OCI-LY3 (cell line): ENCODE results near the gene TUBA1C.

ENCODE experiments used
- H2AFZ ChIP-seq: fragments of 200-600, 300-600 bp; shearing (Covaris generic); 2 replicates; pipeline ENCODE4 v1.6.0; 2014; ENCODE audit warnings: antibody characterized with exemption, low read depth, low read length
- H3K27ac ChIP-seq: fragments of 200-600, 300-600 bp; sonication (generic); 2 replicates; pipeline ENCODE4 v1.5.1; 2014; ENCODE audit warnings: mild to moderate bottlenecking, low read length, moderate library complexity, mixed read lengths
- H3K27me3 ChIP-seq: fragments of 200-600, 300-600 bp; sonication (generic); 2 replicates; pipeline ENCODE4 v1.6.1; 2014; ENCODE audit warnings: low read depth, low read length, mixed read lengths
- H3K36me3 ChIP-seq: fragments of 200-600, 300-600 bp; sonication (generic); replicated peaks from 2 replicates; pipeline ENCODE3; 2014; ENCODE audit warnings: low read depth, low read length, mixed read lengths
- H3K4me1 ChIP-seq: fragments of 300-600, 200-600 bp; sonication (generic); 2 replicates; pipeline ENCODE4 v1.6.1; 2014; ENCODE audit warnings: low read length, mixed read lengths
- H3K4me2 ChIP-seq: fragments of 200-600, 300-600 bp; sonication (generic); 2 replicates; pipeline ENCODE4 v1.6.1; 2014; ENCODE audit warnings: low read length, mixed read lengths
- H3K4me3 ChIP-seq: fragments of 300-600, 200-600 bp; sonication (generic); 2 replicates; pipeline ENCODE4 v1.5.1; 2014; ENCODE audit warnings: antibody characterized with exemption, mild to moderate bottlenecking, low read length, moderate library complexity
- H3K79me2 ChIP-seq: fragments of 300-600, 200-600 bp; shearing (Covaris generic); 2 replicates; pipeline ENCODE4 v1.6.1; 2014; ENCODE audit warnings: mild to moderate bottlenecking, low read length, mixed read lengths
- H3K9ac ChIP-seq: fragments of 300-600, 200-600 bp; shearing (Covaris generic); 2 replicates; pipeline ENCODE4 v1.6.0; 2014; ENCODE audit warnings: mild to moderate bottlenecking, low read length, moderate library complexity
- H3K9me3 ChIP-seq: fragments of 200-600, 300-600 bp; shearing (Covaris generic); 2 replicates; pipeline ENCODE4 v1.6.1; 2014; ENCODE audit warnings: low read length, mixed read lengths; ENCODE audit not compliant: insufficient read depth
- H4K20me1 ChIP-seq: fragments of 200-600, 300-600 bp; sonication (generic); 2 replicates; pipeline ENCODE4 v1.6.1; 2016; ENCODE audit warnings: low read length, mixed read lengths; ENCODE audit not compliant: insufficient read depth
- CTCF ChIP-seq: fragments of 200-600, 300-600 bp; sonication (generic); IDR thresholded peaks from 2 replicates; pipeline ENCODE4 v1.5.1; 2014; ENCODE audit warnings: antibody characterized with exemption, low read length, low read depth
- EZH2phosphoT487 ChIP-seq: fragments of 200-600 bp; shearing (Covaris generic); IDR thresholded peaks from 2 replicates; pipeline ENCODE4 v1.6.1; 2018; ENCODE audit warnings: antibody characterized with exemption, mixed run types, low read depth

Gene TUBA1C

GRCh38 chr12:49272790-49273725, 8.2 kb downstream of the TUBA1C start:
- Histone ChIP-seq H3K27me3 (no peaks in the 10 kb centered on the region), H4K20me1 (peaks cover 24% of the 10 kb centered on the region), H3K9me3 (no peaks in the 10 kb centered on the region), H3K9ac (no peak overlapping the region), H3K79me2 (peaks cover 17% of the 10 kb centered on the region), H2AFZ (no peak overlapping the region), H3K4me2 (no peak overlapping the region), H3K4me1 (no peaks in the 10 kb centered on the region), H3K4me3 (no peak overlapping the region), H3K36me3 (peaks cover 45% of the 10 kb centered on the region), H3K27ac (no peak overlapping the region)
- TF ChIP-seq CTCF (no peak), EZH2phosphoT487 (no peak)

- Histone ChIP-seq H3K79me2 (peaks cover 9% of the 10 kb centered on the region), H3K27ac (no peak overlapping the region), H3K9me3 (no peaks in the 10 kb centered on the region), H3K27me3 (no peaks in the 10 kb centered on the region), H4K20me1 (peaks cover 18% of the 10 kb centered on the region), H3K4me2 (no peak overlapping the region), H2AFZ (no peak overlapping the region), H3K4me3 (no peak overlapping the region), H3K36me3 (peaks cover 40% of the 10 kb centered on the region), H3K4me1 (no peaks in the 10 kb centered on the region), H3K9ac (no peak overlapping the region)
- TF ChIP-seq CTCF (no peak), EZH2phosphoT487 (no peak)
Measured at GRCh38 chr12:49273726-49274395, 9.0 kb downstream of the TUBA1C start.

- peaks cover 37% of the 10 kb centered on the region for H3K36me3 ChIP-seq
- H3K4me2 ChIP-seq, result no peak overlapping the region
Measured at GRCh38 chr12:49274396-49275069, 9.7 kb downstream of the TUBA1C start.

More at GRCh38 chr12:49274396-49275069, 9.7 kb downstream of the TUBA1C start:
- no peak overlapping the region for H2AFZ ChIP-seq
- no peaks in the 10 kb centered on the region for H3K9me3 ChIP-seq
- no peak overlapping the region for H3K27ac ChIP-seq
- TF ChIP-seq CTCF (no peak), EZH2phosphoT487 (no peak)
- H3K27me3 ChIP-seq, result no peaks in the 10 kb centered on the region
- H4K20me1 ChIP-seq, result peaks cover 18% of the 10 kb centered on the region
- H3K4me1 ChIP-seq, result no peaks in the 10 kb centered on the region
- H3K4me3 ChIP-seq, result no peak overlapping the region
- peaks cover 5% of the 10 kb centered on the region; the same call in 1 of the 2 replicates for H3K79me2 ChIP-seq
- H3K9ac ChIP-seq, result no peak overlapping the region
